ES-I3 (cell line): Measurements from ENCODE around the gene ARHGAP19.

Source experiments
- H3K36me3 ChIP-seq: 2 replicates; pipeline ENCODE4 v1.6.1; 2013; ENCODE audit warnings: mild to moderate bottlenecking, low read length, control low read depth, moderate library complexity; ENCODE audit not compliant: insufficient read depth
- H3K4me1 ChIP-seq: 2 replicates; pipeline ENCODE4 v1.6.1; 2013; ENCODE audit warnings: mild to moderate bottlenecking, control low read depth, low read length; ENCODE audit not compliant: insufficient read depth
- H3K9ac ChIP-seq: 2 replicates; pipeline ENCODE4 v1.6.1; 2013; ENCODE audit warnings: low read depth, mild to moderate bottlenecking, low read length, moderate library complexity
- H3K9me3 ChIP-seq: 2 replicates; pipeline ENCODE4 v1.6.1; 2013; ENCODE audit warnings: mild to moderate bottlenecking, low read length, moderate library complexity; ENCODE audit not compliant: control insufficient read depth, insufficient read depth

Gene ARHGAP19

GRCh38 chr10:97192952-97193435 is 99.4 kb downstream of the ARHGAP19 start:
- H3K9me3 ChIP-seq = no peaks in the 10 kb centered on the region
- no peak overlapping the region for H3K9ac ChIP-seq
- no peaks in the 10 kb centered on the region for H3K36me3 ChIP-seq
- H3K4me1 ChIP-seq = peaks cover 5% of the 10 kb centered on the region; the same call in 1 of the 2 replicates

GRCh38 chr10:97190450-97190849 is 102.0 kb downstream of the ARHGAP19 start:
- H3K36me3 ChIP-seq = no peaks in the 10 kb centered on the region
- no peak overlapping the region for H3K9ac ChIP-seq
- peaks cover 8% of the 10 kb centered on the region for H3K4me1 ChIP-seq
- no peaks in the 10 kb centered on the region for H3K9me3 ChIP-seq

DNA sequence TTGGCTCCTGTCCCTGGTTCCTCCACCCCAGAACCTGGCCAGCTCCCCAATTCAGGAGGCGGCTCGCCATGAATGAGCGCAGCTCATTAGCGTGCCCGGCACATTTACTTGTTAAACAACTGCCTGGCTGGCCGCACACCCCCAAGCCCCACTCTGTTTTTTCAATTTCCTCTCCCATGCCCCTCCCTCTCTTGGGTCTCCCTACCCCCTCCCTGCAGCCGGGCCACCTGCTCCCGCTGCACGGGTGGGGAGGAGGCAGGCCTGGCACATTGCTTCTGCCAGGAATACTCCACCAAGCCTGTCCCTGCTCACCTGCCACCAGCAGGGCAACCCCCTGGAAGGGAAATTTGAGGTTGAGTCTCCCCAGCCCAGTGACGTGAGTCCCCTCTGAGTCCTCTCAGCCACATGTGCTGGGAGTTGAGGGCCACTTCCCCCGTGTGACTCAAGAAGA is 104.2 kb downstream of the ARHGAP19 start:
- Histone ChIP-seq H3K9ac (no peak overlapping the region), H3K36me3 (no peaks in the 10 kb centered on the region), H3K4me1 (peaks cover 5% of the 10 kb centered on the region; the same call in 1 of the 2 replicates), H3K9me3 (no peaks in the 10 kb centered on the region)

- Histone ChIP-seq H3K36me3 (no peaks in the 10 kb centered on the region), H3K4me1 (peaks cover 5% of the 10 kb centered on the region; the same call in 1 of the 2 replicates), H3K9me3 (no peaks in the 10 kb centered on the region), H3K9ac (no peak overlapping the region)
Measured at GRCh38 chr10:97186911-97187310, 105.5 kb downstream of the ARHGAP19 start.

DNA sequence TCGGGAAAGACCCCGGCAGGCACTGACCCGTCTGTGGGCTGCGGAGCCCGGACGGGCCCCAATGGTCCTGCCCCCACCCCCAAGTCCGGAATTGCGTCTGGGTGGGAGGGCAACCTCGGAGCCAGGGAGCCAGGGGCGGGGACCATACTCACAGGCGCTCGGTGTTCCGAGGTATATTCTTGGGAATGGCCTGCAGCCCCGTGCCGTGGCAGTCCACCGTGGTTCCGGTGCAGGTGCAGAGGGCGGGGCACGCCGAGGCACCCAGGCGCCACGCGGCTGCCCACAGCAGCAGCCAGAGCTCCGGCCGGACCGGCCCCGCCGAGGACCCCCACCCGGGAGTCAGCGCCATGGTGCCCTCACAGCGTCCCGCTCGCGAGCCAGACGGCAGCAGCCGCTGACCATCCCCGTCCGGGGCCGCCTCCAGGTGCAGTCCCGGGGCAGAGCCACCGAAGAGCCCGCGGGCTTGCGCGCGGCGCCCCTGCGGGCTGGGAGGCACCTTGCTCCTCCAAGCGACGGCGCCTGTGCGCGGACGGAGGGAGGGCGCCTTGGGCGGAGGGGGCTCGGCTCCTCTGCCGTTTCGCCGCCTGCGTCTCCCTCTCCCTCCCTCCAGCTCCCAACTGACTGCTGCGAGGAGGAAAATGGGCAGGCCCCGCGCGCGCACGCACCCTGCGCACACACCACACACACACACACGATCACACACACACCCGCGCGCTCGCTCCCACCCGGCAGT is 106.9 kb downstream of the ARHGAP19 start, which contains the start of gene SLIT1:
SLIT1 (minus strand) TSS at position 634 of the 733 bp plus-strand sequence; CDS start at position 349, 285 bp downstream.
- Histone ChIP-seq H3K36me3 (no peaks in the 10 kb centered on the region), H3K9ac (peak within 1 kb of the TSS; percentile 58; the same call in 1 of the 2 replicates)

GRCh38 chr10:97184971-97185325 is 107.5 kb downstream of the ARHGAP19 start:
- H3K9me3 ChIP-seq = no peaks in the 10 kb centered on the region
- peaks cover 5% of the 10 kb centered on the region; the same call in 1 of the 2 replicates for H3K4me1 ChIP-seq
- H3K9ac ChIP-seq = peak overlapping the region; percentile 58; the same call in 1 of the 2 replicates
- no peaks in the 10 kb centered on the region for H3K36me3 ChIP-seq

More for the DNA sequence above, 106.9 kb downstream of the ARHGAP19 start, which contains the start of gene SLIT1:
- Histone ChIP-seq H3K4me1 (peaks cover 5% of the 10 kb centered on the region; the same call in 1 of the 2 replicates), H3K9me3 (no peaks in the 10 kb centered on the region)

GRCh38 chr10:97183314-97183713 is 109.1 kb downstream of the ARHGAP19 start:
- peaks cover 5% of the 10 kb centered on the region; the same call in 1 of the 2 replicates for H3K4me1 ChIP-seq
- no peaks in the 10 kb centered on the region for H3K36me3 ChIP-seq
- no peaks in the 10 kb centered on the region for H3K9me3 ChIP-seq
- no peak overlapping the region for H3K9ac ChIP-seq

- no peaks in the 10 kb centered on the region for H3K36me3 ChIP-seq
- H3K9me3 ChIP-seq = no peaks in the 10 kb centered on the region
- H3K4me1 ChIP-seq = no peaks in the 10 kb centered on the region
- no peak overlapping the region for H3K9ac ChIP-seq
Measured at GRCh38 chr10:97182288-97182990, 110.0 kb downstream of the ARHGAP19 start.

GRCh38 chr10:97180986-97181385 is 111.5 kb downstream of the ARHGAP19 start:
- Histone ChIP-seq H3K4me1 (no peaks in the 10 kb centered on the region), H3K9me3 (no peaks in the 10 kb centered on the region), H3K36me3 (no peaks in the 10 kb centered on the region), H3K9ac (no peak overlapping the region)

- Histone ChIP-seq H3K9ac (no peak overlapping the region), H3K9me3 (no peaks in the 10 kb centered on the region), H3K36me3 (no peaks in the 10 kb centered on the region), H3K4me1 (no peaks in the 10 kb centered on the region)
Measured at GRCh38 chr10:97180363-97180755, 112.1 kb downstream of the ARHGAP19 start.

- Histone ChIP-seq H3K4me1 (no peaks in the 10 kb centered on the region), H3K9me3 (no peaks in the 10 kb centered on the region), H3K36me3 (no peaks in the 10 kb centered on the region), H3K9ac (peak overlapping the region; percentile 4; the same call in 1 of the 2 replicates)
Measured at GRCh38 chr10:97179731-97180362, 112.6 kb downstream of the ARHGAP19 start.

DNA sequence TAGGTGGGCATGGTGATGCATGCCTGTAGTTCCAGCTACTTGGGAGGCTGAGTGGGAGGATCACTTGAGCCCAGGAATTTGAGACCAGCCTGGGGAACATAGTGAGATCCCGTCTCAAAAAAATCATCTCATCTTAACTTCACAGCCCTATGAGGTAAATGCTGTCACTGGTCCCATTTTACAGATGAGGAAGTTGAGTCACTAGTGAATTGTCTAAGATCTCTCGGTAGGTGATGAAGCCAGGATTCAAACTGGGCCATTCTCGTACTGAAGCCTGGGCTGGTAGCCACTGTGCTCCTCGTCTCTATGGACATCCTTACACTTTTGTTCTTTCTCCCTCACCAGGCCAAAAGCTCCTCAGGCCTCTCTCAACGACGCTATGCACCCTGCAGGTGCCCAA is 113.1 kb downstream of the ARHGAP19 start:
- Histone ChIP-seq H3K9ac (peak overlapping the region; percentile 4; the same call in 1 of the 2 replicates), H3K36me3 (no peaks in the 10 kb centered on the region), H3K9me3 (no peaks in the 10 kb centered on the region), H3K4me1 (no peaks in the 10 kb centered on the region)

GRCh38 chr10:97178074-97178473 is 114.4 kb downstream of the ARHGAP19 start:
- H3K9me3 ChIP-seq = no peaks in the 10 kb centered on the region
- no peak overlapping the region for H3K9ac ChIP-seq
- no peaks in the 10 kb centered on the region for H3K4me1 ChIP-seq
- H3K36me3 ChIP-seq = no peaks in the 10 kb centered on the region

GRCh38 chr10:97176226-97176625 is 116.2 kb downstream of the ARHGAP19 start:
- no peaks in the 10 kb centered on the region for H3K9me3 ChIP-seq
- H3K36me3 ChIP-seq = no peaks in the 10 kb centered on the region
- no peaks in the 10 kb centered on the region for H3K4me1 ChIP-seq
- no peak overlapping the region for H3K9ac ChIP-seq
